WTC11 (cell line): Measurements from ENCODE around the gene OR10AG1. TPM values are rescaled to one million over a fixed set of nuclear protein-coding genes. Genes with fewer than 3 reads are reported as not detected.

Experiments used
- ATAC-seq: fragments of 200-7000 bp; cut with Tn5 transposase; 2 replicates; pipeline ENCODE4 v1.10.0; 2021; ENCODE audit warnings: mild to moderate bottlenecking, moderate library complexity
- CTCF ChIA-PET: fragments of 300-600 bp; sonication (Branson Sonifier 250); formaldehyde crosslinking; loops from one replicate; lab custom pipeline; 2021; ENCODE audit warnings: antibody characterized with exemption; lab: Charles Lee
- POLR2A ChIA-PET: fragments of 350-600 bp; sonication (Branson Sonifier 250); formaldehyde crosslinking; loops from one replicate; lab custom pipeline; 2021; ENCODE audit warnings: antibody characterized with exemption; lab: Charles Lee
- DNase-seq: peaks from one replicate; pipeline ENCODE4 v3.0.0; 2021; ENCODE audit warnings: low spot score
- H3K27ac Mint-ChIP-seq: 2 replicates; pipeline ENCODE4 v1.8.0; 2021; ENCODE audit warnings: mixed read lengths
- H3K27me3 Mint-ChIP-seq: 2 replicates; pipeline ENCODE4 v1.8.0; 2021; ENCODE audit warnings: low read depth, mild to moderate bottlenecking, moderate library complexity, mixed read lengths
- H3K36me3 Mint-ChIP-seq: 2 replicates; pipeline ENCODE4 v1.8.0; 2021; ENCODE audit warnings: mixed read lengths
- H3K4me1 Mint-ChIP-seq: 2 replicates; pipeline ENCODE4 v1.8.0; 2022; ENCODE audit warnings: mixed read lengths
- H3K4me3 Mint-ChIP-seq: 2 replicates; pipeline ENCODE4 v1.8.0; 2021; ENCODE audit warnings: mild to moderate bottlenecking, moderate library complexity, mixed read lengths
- H3K9me3 Mint-ChIP-seq: 2 replicates; pipeline ENCODE4 v1.8.0; 2021; ENCODE audit warnings: mixed read lengths
- CBFB ChIP-seq: sonication (generic); formaldehyde crosslinking; IDR thresholded peaks from 2 replicates; pipeline ENCODE4 v1.8.1; 2022; ENCODE audit warnings: mild to moderate bottlenecking, low read depth, missing genetic modification reagents
- CREB1 ChIP-seq: sonication (generic); formaldehyde crosslinking; IDR thresholded peaks from 2 replicates; pipeline ENCODE4 v1.8.0; 2023; ENCODE audit warnings: mild to moderate bottlenecking, missing genetic modification reagents
- FOXJ3 ChIP-seq: sonication (generic); formaldehyde crosslinking; IDR thresholded peaks from 2 replicates; pipeline ENCODE4 v1.9.0; 2021; ENCODE audit warnings: missing genetic modification reagents, mild to moderate bottlenecking, borderline replicate concordance
- IRF2 ChIP-seq: sonication (generic); formaldehyde crosslinking; IDR thresholded peaks from 2 replicates; pipeline ENCODE4 v1.8.0; 2022; ENCODE audit warnings: low read depth, missing genetic modification reagents, borderline replicate concordance
- KAT7 ChIP-seq: sonication (generic); formaldehyde crosslinking; IDR thresholded peaks from 2 replicates; pipeline ENCODE4 v1.8.1; 2023; ENCODE audit warnings: missing genetic modification reagents, mild to moderate bottlenecking, borderline replicate concordance
- NR2C2 ChIP-seq: sonication (generic); formaldehyde crosslinking; IDR thresholded peaks from 2 replicates; pipeline ENCODE4 v1.8.0; 2022; ENCODE audit warnings: mild to moderate bottlenecking, missing genetic modification reagents
- ZNF263 ChIP-seq: sonication (generic); formaldehyde crosslinking; IDR thresholded peaks from 2 replicates; pipeline ENCODE4 v1.8.1; 2022; ENCODE audit warnings: low read depth, mild to moderate bottlenecking, moderate library complexity, missing genetic modification reagents
- ZNF317 ChIP-seq: sonication (generic); formaldehyde crosslinking; IDR thresholded peaks from 2 replicates; pipeline ENCODE4 v1.8.1; 2023; ENCODE audit warnings: low read depth, mild to moderate bottlenecking, moderate library complexity, missing genetic modification reagents, borderline replicate concordance
- ZNF416 ChIP-seq: fragments of 250-450 bp; sonication (Bioruptor Pico); IDR thresholded peaks from 2 replicates; pipeline ENCODE4 v1.9.0; 2021; ENCODE audit warnings: mild to moderate bottlenecking, inconsistent platforms
- total RNA-seq: library from RNA; stranded (reverse); gene quantifications from 3 replicates; pipeline ENCODE4 v1.2.3, GENCODE V29; 2021
- TF ChIP-seq, protein P1 (sequence below): fragments of 200-600 bp; IDR thresholded peaks from 2 replicates; pipeline ENCODE4 v1.8.0; 2022; ENCODE audit warnings: antibody characterized with exemption
- TF ChIP-seq, protein P2 (sequence below): sonication (generic); formaldehyde crosslinking; IDR thresholded peaks from 2 replicates; pipeline ENCODE4 v1.8.1; 2022; ENCODE audit warnings: mild to moderate bottlenecking, moderate library complexity, missing genetic modification reagents
- TF ChIP-seq, protein P3 (sequence below): fragments of 250-450 bp; sonication (Bioruptor Pico); IDR thresholded peaks from 2 replicates; pipeline ENCODE4 v1.9.0; 2021; ENCODE audit warnings: moderate library complexity, mild to moderate bottlenecking, inconsistent platforms, borderline replicate concordance
- TF ChIP-seq, protein P4 (sequence below): sonication (generic); formaldehyde crosslinking; IDR thresholded peaks from 2 replicates; pipeline ENCODE4 v1.8.0; 2022; ENCODE audit warnings: mild to moderate bottlenecking, missing genetic modification reagents
- TF ChIP-seq, protein P5 (sequence below): sonication (generic); formaldehyde crosslinking; conservative IDR thresholded peaks from 2 replicates; pipeline ENCODE4 v1.8.1; 2023; ENCODE audit warnings: mild to moderate bottlenecking, low read depth, missing genetic modification reagents, moderate library complexity
- TF ChIP-seq, protein P6 (sequence below): sonication (generic); formaldehyde crosslinking; IDR thresholded peaks from 2 replicates; pipeline ENCODE4 v1.8.0; 2023; ENCODE audit warnings: missing genetic modification reagents, mild to moderate bottlenecking, borderline replicate concordance

Gene OR10AG1
- total RNA-seq, 1 experiment from 2014 or later, result not detected

DNA sequence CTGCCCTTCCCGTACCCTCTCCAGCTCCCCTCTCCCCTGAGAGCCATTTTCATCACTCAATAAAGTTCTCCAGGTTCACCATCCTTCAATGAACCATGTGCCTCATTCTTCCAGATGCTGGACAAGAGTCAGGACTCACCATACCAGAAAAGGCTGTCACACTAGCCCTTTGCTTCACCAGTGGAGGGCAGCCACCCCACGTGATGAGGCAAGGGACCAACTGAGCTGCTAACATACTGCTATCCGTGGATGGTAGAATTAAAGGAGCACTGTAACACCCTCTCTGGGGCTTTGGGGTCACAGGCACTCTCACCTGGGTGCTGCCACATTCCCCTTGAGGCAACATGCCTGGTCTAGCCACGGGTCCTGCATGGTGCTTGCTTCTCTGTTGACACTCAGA, 20.4 kb downstream of the OR10AG1 start:
- CTCF ChIA-PET, result interaction anchor here (0.5 kb wide), 1 partner anchor 125 kb away, joined by 3 read pairs; no protein-coding TSS in a partner anchor
- no peaks in the 10 kb centered on the region for H3K27me3 Mint-ChIP-seq
- H3K36me3 Mint-ChIP-seq, result peaks cover 8% of the 10 kb centered on the region
- H3K4me3 Mint-ChIP-seq, result no peak overlapping the region
- ATAC-seq, result no peak
- TF ChIP-seq CREB1 (CRISPR knock-in tag), result no peak
- TF ChIP-seq, protein P1, sequence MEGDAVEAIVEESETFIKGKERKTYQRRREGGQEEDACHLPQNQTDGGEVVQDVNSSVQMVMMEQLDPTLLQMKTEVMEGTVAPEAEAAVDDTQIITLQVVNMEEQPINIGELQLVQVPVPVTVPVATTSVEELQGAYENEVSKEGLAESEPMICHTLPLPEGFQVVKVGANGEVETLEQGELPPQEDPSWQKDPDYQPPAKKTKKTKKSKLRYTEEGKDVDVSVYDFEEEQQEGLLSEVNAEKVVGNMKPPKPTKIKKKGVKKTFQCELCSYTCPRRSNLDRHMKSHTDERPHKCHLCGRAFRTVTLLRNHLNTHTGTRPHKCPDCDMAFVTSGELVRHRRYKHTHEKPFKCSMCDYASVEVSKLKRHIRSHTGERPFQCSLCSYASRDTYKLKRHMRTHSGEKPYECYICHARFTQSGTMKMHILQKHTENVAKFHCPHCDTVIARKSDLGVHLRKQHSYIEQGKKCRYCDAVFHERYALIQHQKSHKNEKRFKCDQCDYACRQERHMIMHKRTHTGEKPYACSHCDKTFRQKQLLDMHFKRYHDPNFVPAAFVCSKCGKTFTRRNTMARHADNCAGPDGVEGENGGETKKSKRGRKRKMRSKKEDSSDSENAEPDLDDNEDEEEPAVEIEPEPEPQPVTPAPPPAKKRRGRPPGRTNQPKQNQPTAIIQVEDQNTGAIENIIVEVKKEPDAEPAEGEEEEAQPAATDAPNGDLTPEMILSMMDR, result no peak
- TF ChIP-seq CBFB, result no peak
- TF ChIP-seq ZNF263, result no peak
- TF ChIP-seq, protein P2, sequence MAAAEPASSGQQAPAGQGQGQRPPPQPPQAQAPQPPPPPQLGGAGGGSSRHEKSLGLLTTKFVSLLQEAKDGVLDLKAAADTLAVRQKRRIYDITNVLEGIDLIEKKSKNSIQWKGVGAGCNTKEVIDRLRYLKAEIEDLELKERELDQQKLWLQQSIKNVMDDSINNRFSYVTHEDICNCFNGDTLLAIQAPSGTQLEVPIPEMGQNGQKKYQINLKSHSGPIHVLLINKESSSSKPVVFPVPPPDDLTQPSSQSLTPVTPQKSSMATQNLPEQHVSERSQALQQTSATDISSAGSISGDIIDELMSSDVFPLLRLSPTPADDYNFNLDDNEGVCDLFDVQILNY (CRISPR knock-in tag), result no peak
- TF ChIP-seq, protein P3, sequence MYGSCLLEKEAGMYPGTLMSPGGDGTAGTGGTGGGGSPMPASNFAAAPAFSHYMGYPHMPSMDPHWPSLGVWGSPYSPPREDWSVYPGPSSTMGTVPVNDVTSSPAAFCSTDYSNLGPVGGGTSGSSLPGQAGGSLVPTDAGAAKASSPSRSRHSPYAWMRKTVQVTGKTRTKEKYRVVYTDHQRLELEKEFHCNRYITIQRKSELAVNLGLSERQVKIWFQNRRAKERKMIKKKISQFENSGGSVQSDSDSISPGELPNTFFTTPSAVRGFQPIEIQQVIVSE (CRISPR knock-in tag), result no peak
- TF ChIP-seq, protein P4, sequence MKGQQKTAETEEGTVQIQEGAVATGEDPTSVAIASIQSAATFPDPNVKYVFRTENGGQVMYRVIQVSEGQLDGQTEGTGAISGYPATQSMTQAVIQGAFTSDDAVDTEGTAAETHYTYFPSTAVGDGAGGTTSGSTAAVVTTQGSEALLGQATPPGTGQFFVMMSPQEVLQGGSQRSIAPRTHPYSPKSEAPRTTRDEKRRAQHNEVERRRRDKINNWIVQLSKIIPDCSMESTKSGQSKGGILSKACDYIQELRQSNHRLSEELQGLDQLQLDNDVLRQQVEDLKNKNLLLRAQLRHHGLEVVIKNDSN (CRISPR knock-in tag), result no peak
- no peak for TF ChIP-seq KAT7 (CRISPR knock-in tag)
- no peak for TF ChIP-seq NR2C2
- no peak for DNase-seq
- H3K27ac Mint-ChIP-seq, result no peak overlapping the region
- peaks cover 34% of the 10 kb centered on the region for H3K9me3 Mint-ChIP-seq
- POLR2A ChIA-PET, result no interaction called here
- peaks cover 9% of the 10 kb centered on the region for H3K4me1 Mint-ChIP-seq

DNA sequence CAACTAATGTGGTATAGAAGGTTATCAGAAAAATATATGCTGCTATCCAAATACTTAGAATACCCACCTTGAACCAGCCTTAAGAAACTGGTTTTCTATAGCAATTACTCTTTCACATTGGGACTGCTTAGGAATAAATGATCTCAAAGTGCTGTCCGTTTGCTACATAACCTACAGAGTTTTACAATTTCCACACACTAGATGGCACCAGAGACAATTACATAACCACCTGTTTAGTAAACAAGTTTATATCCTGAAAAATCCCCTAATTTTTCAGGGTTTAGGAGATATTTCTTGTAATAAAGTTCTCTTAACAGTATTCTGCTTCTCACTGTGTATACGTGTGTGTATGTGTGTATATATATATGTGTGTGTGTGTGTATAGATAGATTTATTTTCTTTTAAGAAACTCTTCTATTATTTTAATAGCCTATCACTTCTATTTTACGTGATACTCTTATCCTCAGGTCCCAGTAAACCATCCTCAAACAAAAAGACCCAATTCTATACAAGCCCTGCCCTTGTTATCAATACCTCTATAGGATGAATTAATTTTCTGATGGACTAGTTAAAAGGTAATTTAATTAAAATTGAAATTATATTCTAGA, 26.9 kb downstream of the OR10AG1 start:
- H3K27me3 Mint-ChIP-seq, result no peaks in the 10 kb centered on the region
- TF ChIP-seq, protein P1, result peak; percentile 43
- TF ChIP-seq, protein P3 (CRISPR knock-in tag), result no peak
- TF ChIP-seq, all 79 proteins: peak for 1
- H3K4me3 Mint-ChIP-seq, result no peak overlapping the region
- CTCF ChIA-PET, result no interaction called here
- DNase-seq, result no peak
- no peak for ATAC-seq
- H3K27ac Mint-ChIP-seq, result no peak overlapping the region
- POLR2A ChIA-PET, result interaction anchor here (0.9 kb wide), 1 partner anchor 20 kb away, joined by 3 read pairs; no protein-coding TSS in a partner anchor
- peaks cover 7% of the 10 kb centered on the region for H3K9me3 Mint-ChIP-seq
- H3K4me1 Mint-ChIP-seq, result peaks cover 9% of the 10 kb centered on the region
- peaks cover 4% of the 10 kb centered on the region for H3K36me3 Mint-ChIP-seq

DNA sequence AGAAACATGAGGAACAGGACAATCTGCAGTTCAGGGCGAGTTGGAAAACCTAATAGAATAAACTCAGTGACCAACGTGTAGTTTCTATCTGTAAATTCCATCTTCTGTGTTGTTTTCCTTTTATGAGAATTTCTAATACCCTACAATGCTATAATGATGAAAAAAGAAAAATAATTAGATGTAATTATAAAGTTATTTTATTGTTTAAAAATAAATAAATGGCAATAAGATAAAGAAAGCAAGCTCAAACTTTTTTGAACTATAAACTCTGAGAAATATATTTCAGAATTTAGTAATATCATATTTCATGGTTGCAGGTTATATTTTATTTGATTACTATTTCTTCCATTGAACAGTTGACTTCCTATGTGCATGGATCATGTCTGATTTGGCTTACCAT, 33.4 kb downstream of the OR10AG1 start, which contains the start of gene OR5I1:
Gene OR5I1 (minus strand): TSS at position 101 of the 400 bp plus-strand sequence. CDS start 0 bp downstream, at position 101.
- ATAC-seq (no peak), DNase-seq (no peak)
- ChIA-PET POLR2A (no interaction called here), CTCF (no interaction called here)
- Mint-ChIP-seq H3K9me3 (peaks cover 29% of the 10 kb centered on the region), H3K27me3 (no peaks in the 10 kb centered on the region), H3K27ac (no peak within 1 kb of the TSS), H3K4me3 (no peak within 1 kb of the TSS), H3K36me3 (peaks cover 6% of the 10 kb centered on the region; the same call in 1 of the 2 replicates), H3K4me1 (no peaks in the 10 kb centered on the region)
- TF ChIP-seq, protein P5, sequence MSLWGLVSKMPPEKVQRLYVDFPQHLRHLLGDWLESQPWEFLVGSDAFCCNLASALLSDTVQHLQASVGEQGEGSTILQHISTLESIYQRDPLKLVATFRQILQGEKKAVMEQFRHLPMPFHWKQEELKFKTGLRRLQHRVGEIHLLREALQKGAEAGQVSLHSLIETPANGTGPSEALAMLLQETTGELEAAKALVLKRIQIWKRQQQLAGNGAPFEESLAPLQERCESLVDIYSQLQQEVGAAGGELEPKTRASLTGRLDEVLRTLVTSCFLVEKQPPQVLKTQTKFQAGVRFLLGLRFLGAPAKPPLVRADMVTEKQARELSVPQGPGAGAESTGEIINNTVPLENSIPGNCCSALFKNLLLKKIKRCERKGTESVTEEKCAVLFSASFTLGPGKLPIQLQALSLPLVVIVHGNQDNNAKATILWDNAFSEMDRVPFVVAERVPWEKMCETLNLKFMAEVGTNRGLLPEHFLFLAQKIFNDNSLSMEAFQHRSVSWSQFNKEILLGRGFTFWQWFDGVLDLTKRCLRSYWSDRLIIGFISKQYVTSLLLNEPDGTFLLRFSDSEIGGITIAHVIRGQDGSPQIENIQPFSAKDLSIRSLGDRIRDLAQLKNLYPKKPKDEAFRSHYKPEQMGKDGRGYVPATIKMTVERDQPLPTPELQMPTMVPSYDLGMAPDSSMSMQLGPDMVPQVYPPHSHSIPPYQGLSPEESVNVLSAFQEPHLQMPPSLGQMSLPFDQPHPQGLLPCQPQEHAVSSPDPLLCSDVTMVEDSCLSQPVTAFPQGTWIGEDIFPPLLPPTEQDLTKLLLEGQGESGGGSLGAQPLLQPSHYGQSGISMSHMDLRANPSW, result no peak
- TF ChIP-seq FOXJ3 (CRISPR knock-in tag) (no peak), ZNF416 (no peak), ZNF317 (CRISPR knock-in tag) (no peak), IRF2 (CRISPR knock-in tag) (no peak)
- TF ChIP-seq, protein P6, sequence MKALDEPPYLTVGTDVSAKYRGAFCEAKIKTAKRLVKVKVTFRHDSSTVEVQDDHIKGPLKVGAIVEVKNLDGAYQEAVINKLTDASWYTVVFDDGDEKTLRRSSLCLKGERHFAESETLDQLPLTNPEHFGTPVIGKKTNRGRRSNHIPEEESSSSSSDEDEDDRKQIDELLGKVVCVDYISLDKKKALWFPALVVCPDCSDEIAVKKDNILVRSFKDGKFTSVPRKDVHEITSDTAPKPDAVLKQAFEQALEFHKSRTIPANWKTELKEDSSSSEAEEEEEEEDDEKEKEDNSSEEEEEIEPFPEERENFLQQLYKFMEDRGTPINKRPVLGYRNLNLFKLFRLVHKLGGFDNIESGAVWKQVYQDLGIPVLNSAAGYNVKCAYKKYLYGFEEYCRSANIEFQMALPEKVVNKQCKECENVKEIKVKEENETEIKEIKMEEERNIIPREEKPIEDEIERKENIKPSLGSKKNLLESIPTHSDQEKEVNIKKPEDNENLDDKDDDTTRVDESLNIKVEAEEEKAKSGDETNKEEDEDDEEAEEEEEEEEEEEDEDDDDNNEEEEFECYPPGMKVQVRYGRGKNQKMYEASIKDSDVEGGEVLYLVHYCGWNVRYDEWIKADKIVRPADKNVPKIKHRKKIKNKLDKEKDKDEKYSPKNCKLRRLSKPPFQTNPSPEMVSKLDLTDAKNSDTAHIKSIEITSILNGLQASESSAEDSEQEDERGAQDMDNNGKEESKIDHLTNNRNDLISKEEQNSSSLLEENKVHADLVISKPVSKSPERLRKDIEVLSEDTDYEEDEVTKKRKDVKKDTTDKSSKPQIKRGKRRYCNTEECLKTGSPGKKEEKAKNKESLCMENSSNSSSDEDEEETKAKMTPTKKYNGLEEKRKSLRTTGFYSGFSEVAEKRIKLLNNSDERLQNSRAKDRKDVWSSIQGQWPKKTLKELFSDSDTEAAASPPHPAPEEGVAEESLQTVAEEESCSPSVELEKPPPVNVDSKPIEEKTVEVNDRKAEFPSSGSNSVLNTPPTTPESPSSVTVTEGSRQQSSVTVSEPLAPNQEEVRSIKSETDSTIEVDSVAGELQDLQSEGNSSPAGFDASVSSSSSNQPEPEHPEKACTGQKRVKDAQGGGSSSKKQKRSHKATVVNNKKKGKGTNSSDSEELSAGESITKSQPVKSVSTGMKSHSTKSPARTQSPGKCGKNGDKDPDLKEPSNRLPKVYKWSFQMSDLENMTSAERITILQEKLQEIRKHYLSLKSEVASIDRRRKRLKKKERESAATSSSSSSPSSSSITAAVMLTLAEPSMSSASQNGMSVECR, result no peak
